Measurements from ENCODE around the gene MYOCOS.

Gene MYOCOS

GRCh38 chr1:171645553-171646248, 23.7 kb downstream of the MYOCOS start:
- no peak for DNase-seq (ENCODE audit: low read depth in 1 of 2, low spot score in 1 of 2)
- no peak overlapping the region for H3K4me3 ChIP-seq (replicated peaks; ENCODE audit: insufficient read depth, low read length)
- no peaks in the 10 kb centered on the region for H3K27me3 ChIP-seq (ENCODE audit: insufficient read depth, poor library complexity, severe bottlenecking)
- no peak for TF ChIP-seq CTCF (IDR thresholded peaks at IDR 0.05; ENCODE audit: insufficient read depth, low read length)
- TF ChIP-seq REST (IDR thresholded peaks at IDR 0.05; ENCODE audit: insufficient replicate concordance, low read depth): no peak
- no peak for TF ChIP-seq POLR2AphosphoS5 (IDR thresholded peaks at IDR 0.05; ENCODE audit: low read depth)
- no peak for TF ChIP-seq SPI1 (IDR thresholded peaks at IDR 0.05; ENCODE audit: borderline replicate concordance, low read depth)
- H3K27ac ChIP-seq (replicated peaks): no peak overlapping the region

GRCh38 chr1:171646249-171646560, 24.2 kb downstream of the MYOCOS start:
- no peak for DNase-seq (ENCODE audit: low read depth in 1 of 2, low spot score in 1 of 2)
- Histone ChIP-seq H3K4me3 (replicated peaks; ENCODE audit: insufficient read depth, low read length) (no peak overlapping the region), H3K27ac (replicated peaks) (no peak overlapping the region), H3K27me3 (ENCODE audit: insufficient read depth, poor library complexity, severe bottlenecking) (no peaks in the 10 kb centered on the region)
- no peak for TF ChIP-seq POLR2AphosphoS5 (IDR thresholded peaks at IDR 0.05; ENCODE audit: low read depth)
- TF ChIP-seq REST (IDR thresholded peaks at IDR 0.05; ENCODE audit: insufficient replicate concordance, low read depth): no peak
- no peak for TF ChIP-seq GABPA (IDR thresholded peaks at IDR 0.05; ENCODE audit: low read depth)
- no peak for TF ChIP-seq SPI1 (IDR thresholded peaks at IDR 0.05; ENCODE audit: borderline replicate concordance, low read depth)
- no peak for TF ChIP-seq CTCF (IDR thresholded peaks at IDR 0.05; ENCODE audit: insufficient read depth, low read length)

GRCh38 chr1:171652234-171652822, 30.3 kb downstream of the MYOCOS start, which contains the start of gene MYOC:
MYOC (minus strand) TSS chr1:171652688; CDS start chr1:171652611, 77 bp downstream.
- no peak for DNase-seq (ENCODE audit: low read depth in 1 of 2, low spot score in 1 of 2)
- H3K27me3 ChIP-seq (ENCODE audit: insufficient read depth, poor library complexity, severe bottlenecking): peaks cover 9% of the 10 kb centered on the region
- TF ChIP-seq POLR2AphosphoS5 (IDR thresholded peaks at IDR 0.05; ENCODE audit: low read depth) (no peak), GABPA (IDR thresholded peaks at IDR 0.05; ENCODE audit: low read depth) (no peak), REST (IDR thresholded peaks at IDR 0.05; ENCODE audit: insufficient replicate concordance, low read depth) (no peak), CTCF (IDR thresholded peaks at IDR 0.05; ENCODE audit: insufficient read depth, low read length) (no peak)

More at GRCh38 chr1:171652234-171652822, 30.3 kb downstream of the MYOCOS start, which contains the start of gene MYOC:
- Histone ChIP-seq H3K4me3 (replicated peaks; ENCODE audit: insufficient read depth, low read length) (no peak within 1 kb of the TSS), H3K27ac (replicated peaks) (no peak within 1 kb of the TSS)
